ENCODE data around the gene SLC29A4. TPM values are rescaled to one million over a fixed set of nuclear protein-coding genes. Genes with fewer than 3 reads are reported as not detected.

The SLC29A4 gene
- total RNA-seq, 1 experiment from 2014 or later: 24.5 TPM

GRCh38 chr7:5320802-5321396, 38.2 kb downstream of the SLC29A4 start:
- TF ChIP-seq CTCF (IDR thresholded peaks at IDR 0.05 in 2 of 3, conservative IDR thresholded peaks at IDR 0.05 in 1 of 3; ENCODE audit: borderline replicate concordance in 1 of 3, insufficient read depth in 1 of 3, low read depth in 2 of 3, low read length in 2 of 3): no peak
- TF ChIP-seq EZH2phosphoT487 (IDR thresholded peaks at IDR 0.05; ENCODE audit: borderline replicate concordance): no peak
- no peak for TF ChIP-seq YY1 (IDR thresholded peaks at IDR 0.05; ENCODE audit: extremely low read depth, insufficient replicate concordance, low read depth, low read length)
- no peak for TF ChIP-seq POLR2A (IDR thresholded peaks at IDR 0.05; ENCODE audit: borderline replicate concordance, extremely low read depth, insufficient read depth, insufficient read length)
- TF ChIP-seq TCF7L2 (IDR thresholded peaks at IDR 0.05; ENCODE audit: borderline replicate concordance, extremely low read depth, insufficient read depth, insufficient read length): no peak
- no peak for TF ChIP-seq CBX3 (IDR thresholded peaks at IDR 0.05; ENCODE audit: low read depth)
- no peak for TF ChIP-seq EZH2 (IDR thresholded peaks at IDR 0.05)
- no peak for TF ChIP-seq JUND (IDR thresholded peaks at IDR 0.05)
- Histone ChIP-seq H3K36me3 (ENCODE audit: control insufficient read depth in 1 of 2, insufficient read depth in 2 of 2, low read length in 2 of 2) (peaks cover 5 to 13% of the 10 kb centered on the region in 2 experiments; a peak in 2 of 4 replicates), H3K9me2 (ENCODE audit: insufficient read depth) (no peaks in the 10 kb centered on the region), H3K4me3 (replicated peaks in 1 of 2; ENCODE audit: low read depth in 1 of 2, low read length in 2 of 2) (no peak overlapping the region), H3K9me3 (ENCODE audit: control insufficient read depth in 1 of 2, insufficient read depth in 1 of 2, low read depth in 1 of 2, low read length in 2 of 2) (peaks cover 0 to 4% of the 10 kb centered on the region in 2 experiments; a peak in 1 of 4 replicates), H3K27ac (ENCODE audit: low read depth, low read length) (no peak overlapping the region), H2AFZ (ENCODE audit: low read depth, low read length, poor library complexity, severe bottlenecking) (no peak overlapping the region), H3K4me1 (ENCODE audit: control insufficient read depth in 1 of 2, insufficient read depth in 2 of 2, low read length in 2 of 2) (no peaks in the 10 kb centered on the region), H3K79me2 (ENCODE audit: insufficient read depth, low read length) (no peaks in the 10 kb centered on the region), H3K9ac (ENCODE audit: low read length) (no peak overlapping the region), H4K20me1 (ENCODE audit: insufficient read depth) (no peaks in the 10 kb centered on the region), H3K27me3 (ENCODE audit: insufficient read depth, low read length) (no peaks in the 10 kb centered on the region), H3K4me2 (ENCODE audit: low read length) (no peak overlapping the region)
- ChIA-PET CTCF (no interaction called here), POLR2A (no interaction called here), RAD21 (ENCODE audit: low non-redundant PET in 1 of 2, low total read pairs in 2 of 2, uncharacterized antibody in 2 of 2, unreplicated experiment in 2 of 2) (no interaction called here)
- intact Hi-C loops (cut with micrococcal nuclease): no loop called here
- no peak for DNase-seq (ENCODE audit: low read depth, low spot score)
- no TSS peak for BruUV-seq (replicated peaks)
- no peak for ATAC-seq
